HG03442 (cell line): ENCODE measurements around the gene ARPIN.
"Not testable (repeated sequence)": the region's sequence is repeated elsewhere in the genome, so short reads cannot be mapped to it uniquely, and the experiment has no call there.

Experiments
- ATAC-seq: cut with Tn5 transposase; IDR thresholded peaks from one replicate; pipeline ENCODE4 v1.9.1; 2021; ENCODE audit warnings: mild to moderate bottlenecking, moderate library complexity; ENCODE audit not compliant: unreplicated experiment

ARPIN gene

DNA sequence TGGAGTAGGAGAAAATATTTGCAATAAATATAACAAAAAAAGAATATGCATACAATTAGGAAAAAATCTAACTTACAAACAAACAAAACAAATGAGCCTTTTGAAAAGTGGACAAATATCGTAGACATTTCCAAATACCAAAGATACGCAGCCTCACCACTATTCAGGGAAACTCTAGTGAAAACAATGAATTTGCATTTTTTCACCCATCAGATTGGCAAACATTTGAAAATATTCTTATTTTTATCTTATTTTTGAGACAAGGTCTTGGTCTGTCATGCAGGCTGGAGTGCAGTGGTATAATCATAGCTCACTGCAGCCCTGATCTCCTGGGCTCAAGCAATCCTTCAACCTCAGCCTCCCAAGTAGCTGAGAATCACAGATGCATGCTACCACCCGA, 34.4 kb downstream of the ARPIN start:
- no peak for ATAC-seq

DNA sequence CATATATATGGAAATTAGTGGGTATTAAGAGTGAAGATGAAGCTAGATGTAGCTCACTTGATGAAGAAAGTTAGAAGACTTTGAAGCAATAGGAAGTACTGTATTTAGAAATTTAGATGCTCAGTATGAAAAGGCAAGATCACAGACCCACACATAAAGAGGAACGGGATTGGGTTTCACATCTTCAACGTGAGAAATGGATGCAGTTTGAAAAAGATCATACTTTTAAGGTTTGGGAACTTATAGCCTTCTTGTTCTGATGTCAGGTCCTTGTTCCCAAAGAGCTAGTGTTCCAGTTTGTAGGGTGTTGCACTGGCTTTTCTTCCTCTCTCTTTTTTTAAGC, 35.7 kb downstream of the ARPIN start:
- ATAC-seq, result no peak

DNA sequence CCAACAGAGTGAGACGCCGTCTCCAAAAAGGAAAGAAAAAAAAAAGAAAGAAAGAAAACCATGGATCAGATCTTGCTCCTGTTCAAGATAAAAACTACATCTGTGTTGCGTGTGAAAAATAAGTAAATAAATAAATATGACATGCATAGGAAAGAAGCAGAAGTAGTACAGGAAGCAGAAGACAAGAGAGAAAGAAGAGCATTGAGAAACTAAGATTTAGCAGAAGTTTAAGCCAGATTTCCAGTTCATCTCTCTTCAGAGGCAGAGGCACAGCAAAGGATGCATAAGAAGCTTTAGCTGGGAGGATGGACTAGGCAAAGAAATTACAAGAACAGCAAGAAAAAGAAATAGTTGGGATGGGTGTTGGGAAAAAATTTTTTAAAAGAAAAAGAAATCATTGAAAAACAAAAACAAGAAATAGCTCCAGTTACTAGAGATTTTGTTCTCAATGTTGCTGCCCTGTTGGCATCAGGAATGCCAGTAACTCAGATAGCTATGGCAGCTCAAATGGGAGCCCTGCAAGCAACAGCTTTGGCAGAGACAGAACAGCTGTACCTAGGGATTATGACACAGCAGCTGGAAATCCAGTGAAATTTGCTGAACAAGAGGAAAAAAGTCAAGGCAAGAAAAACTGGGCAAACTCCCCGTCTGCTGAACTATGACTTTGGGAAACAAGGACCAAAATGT, 36.2 kb downstream of the ARPIN start:
- no peak for ATAC-seq

DNA sequence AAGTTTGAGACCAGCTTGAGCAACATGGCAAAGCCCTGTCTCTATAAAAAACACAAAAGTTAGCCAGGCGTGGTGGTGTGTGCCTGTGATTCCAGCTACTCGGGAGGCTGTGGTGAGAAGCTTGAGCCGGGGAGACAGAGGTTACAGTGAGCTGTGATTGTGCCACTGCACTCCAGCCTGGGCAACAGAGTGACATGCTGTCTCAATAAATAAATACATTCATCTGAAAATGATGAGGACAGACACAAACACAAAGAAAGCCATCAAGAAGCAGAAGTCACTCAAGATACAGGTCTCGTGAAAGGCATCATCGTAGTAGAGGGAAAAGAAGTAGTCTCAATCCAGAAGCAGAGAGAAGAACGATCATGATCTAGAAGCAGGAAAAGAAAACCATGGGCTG, 37.0 kb downstream of the ARPIN start:
- no peak for ATAC-seq

DNA sequence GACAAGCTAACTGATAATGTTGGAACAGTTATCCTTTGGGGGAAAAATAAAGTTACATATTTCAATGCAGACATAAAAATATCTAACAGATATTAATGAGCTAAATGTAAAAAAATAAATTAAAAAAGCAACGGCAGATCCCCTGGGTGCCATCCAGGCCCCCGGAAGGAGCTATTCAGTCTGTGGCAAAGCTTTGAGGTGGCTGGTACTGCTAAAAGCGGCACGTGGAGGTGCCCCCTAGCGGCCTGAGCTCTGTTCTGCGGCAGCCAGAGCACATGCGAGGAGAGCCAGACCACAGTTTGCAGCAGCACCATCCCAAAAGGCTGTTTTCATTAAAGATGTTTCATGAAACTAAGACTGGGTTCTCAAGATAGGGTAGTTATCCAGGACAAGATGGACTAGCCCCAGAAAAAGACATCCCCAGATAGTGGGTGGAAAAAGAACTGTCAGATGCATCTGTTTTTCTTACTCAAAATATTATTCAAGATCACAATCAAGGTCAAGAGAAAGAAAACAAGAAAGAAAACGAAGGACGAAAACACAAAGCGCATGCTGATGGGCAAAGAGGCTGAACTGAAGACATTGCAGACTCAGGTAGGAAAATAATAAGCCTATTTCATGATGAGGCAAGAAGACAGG, 37.7 kb downstream of the ARPIN start:
- peak; percentile 63 for ATAC-seq

DNA sequence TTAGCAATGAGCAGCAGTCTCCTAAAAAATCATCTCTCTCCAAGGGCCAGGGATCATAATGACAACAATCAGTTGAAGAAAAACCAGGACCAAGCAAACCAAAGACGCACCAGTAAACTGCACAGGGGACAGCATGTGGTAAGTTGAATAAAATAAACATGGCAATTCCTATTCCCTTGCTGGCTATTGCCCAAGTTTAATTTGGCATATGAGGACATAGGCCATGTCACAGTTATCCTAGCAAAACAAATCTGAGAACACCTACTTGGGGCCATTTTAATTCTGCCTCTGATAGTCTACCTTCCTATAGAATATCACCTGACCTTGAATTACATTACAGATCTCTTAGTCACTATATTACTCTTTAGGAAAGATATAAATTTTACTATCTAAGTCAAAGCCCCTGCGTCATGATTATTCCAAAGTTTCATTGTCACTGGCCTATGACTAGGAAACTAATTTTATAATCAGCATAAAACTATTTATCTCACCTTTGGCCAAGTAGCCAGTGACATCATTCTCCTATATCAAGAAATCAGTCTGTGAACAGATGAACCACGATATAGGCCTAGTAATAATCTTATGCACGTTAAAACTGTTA, 42.0 kb downstream of the ARPIN start:
- no peak for ATAC-seq

DNA sequence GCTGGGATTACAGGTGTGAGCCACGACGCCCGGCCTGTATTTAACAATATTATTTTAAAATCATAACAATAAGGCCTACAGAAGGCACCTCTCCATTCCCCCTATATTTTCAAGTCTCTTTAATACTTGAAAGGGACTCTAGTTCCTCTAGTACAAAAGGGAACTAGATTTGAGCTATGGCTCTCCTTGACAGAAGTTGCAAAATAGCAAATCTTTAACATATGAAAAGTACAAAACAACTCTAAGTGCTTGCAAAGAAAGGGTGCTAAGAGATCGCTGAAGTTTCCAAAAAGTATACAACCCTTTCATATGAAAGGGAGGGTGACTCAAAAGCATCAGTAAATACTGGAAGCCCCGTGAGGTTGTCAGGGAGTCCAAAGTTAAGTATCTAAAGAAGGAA, 42.7 kb downstream of the ARPIN start:
- ATAC-seq, result no peak

DNA sequence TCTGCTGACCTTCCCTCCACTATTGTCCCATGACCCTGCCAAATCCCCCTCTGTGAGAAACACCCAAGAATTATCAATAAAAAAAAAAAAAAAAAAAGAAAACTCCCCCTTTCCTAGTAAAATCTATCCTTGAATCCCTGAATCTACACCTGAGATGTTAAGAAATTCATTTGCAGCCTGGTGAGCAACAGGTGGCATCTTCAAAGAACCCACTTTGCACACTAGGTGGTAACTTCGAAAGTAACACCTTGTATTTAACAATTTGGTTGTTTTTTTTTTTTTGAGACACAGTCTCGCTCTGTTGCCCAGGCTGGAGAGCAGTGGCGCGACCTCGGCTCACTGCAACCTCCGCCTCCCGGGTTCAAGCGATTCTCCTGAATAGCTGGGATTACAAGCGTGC, 43.3 kb downstream of the ARPIN start:
- ATAC-seq, result not testable (repeated sequence)

DNA sequence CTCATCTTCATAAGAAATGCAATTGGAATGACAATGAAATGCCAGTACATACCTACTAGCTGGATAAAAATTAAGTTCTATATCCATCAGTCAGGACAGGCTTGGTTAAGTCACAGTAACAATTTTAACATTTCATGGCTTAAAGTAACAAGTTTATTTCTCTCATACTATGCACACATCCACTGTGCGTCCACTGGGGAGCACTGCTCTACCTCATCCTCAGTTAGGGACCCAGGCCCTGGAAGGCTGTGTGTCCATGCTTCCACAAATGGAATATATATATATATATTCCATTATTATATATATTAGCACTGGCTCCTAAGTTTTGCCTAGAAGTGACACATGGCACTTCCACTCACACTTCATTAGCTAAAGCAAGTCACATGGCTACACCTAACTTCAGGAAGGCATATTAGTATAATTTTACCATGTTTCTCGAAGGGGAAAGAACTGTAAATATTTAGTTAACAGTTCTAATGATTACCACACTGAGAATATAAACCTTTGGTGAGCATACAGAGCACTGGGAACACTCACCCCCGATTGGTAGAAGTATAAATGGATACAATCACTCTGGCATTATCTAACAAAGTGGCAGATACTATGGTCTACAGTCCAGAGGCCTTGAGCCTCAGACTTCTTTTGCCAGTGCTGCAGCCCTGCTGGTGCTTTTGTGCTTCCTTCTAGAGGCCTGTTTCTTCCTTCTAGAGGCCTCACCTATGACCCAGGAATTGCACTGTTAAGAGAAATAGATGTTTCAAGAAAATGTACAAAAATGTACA, 47.6 kb downstream of the ARPIN start:
- ATAC-seq, result no peak

DNA sequence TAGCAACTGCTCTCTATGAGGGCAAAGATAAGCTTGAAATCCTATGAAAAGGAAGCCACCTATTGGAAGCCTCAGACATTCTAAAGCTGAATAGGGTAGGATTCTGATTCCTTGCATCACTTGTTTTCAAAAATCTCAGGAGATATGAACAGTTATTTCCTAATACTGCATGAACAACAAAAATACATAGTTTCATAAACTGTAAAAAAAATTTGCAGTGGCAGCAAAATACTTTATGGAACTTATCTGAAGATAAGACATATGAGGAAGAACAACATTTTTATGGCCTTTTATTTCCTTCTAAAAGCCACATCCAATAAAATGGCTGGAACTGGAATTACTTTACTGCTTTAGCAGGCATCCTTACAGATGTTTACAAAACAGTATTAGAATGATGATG, 48.8 kb downstream of the ARPIN start:
- ATAC-seq, result no peak

DNA sequence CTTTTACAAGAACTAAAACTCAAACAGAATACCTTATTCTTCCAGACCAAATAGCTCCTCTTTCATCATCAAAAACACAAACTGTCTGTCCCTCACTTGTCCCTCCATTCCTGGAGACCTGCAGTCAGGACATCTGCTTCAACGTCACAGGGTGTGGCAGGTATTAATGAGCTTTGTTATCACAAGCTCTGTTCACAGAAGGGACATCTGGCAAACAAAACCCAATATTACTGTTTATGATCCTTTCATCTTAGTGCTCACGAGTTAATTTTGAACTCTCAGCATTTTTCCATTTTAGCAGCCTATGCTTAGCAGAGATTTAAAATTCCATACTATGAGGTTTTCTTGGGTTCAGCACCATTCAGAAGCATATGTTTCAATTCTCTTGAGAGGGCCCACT, 51.9 kb downstream of the ARPIN start:
- ATAC-seq, result no peak

DNA sequence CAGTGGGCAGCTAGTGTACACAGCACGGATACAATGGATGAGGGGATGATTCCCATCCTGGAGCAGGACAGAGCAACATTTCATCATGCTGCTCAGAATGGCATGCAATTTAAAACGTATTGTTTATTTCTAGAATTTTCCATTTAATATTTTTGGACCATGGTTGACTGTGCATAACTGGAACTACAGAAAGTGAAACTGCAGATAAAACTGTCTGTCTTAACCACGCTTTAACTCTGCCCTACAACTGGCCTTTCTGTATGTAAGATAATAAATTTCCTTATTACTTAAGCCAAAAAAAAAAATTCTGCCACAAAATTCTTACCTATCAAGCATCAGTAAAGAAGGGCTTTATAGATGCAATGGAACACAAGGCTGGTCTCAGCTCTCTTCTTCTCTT, 52.3 kb downstream of the ARPIN start:
- no peak for ATAC-seq

DNA sequence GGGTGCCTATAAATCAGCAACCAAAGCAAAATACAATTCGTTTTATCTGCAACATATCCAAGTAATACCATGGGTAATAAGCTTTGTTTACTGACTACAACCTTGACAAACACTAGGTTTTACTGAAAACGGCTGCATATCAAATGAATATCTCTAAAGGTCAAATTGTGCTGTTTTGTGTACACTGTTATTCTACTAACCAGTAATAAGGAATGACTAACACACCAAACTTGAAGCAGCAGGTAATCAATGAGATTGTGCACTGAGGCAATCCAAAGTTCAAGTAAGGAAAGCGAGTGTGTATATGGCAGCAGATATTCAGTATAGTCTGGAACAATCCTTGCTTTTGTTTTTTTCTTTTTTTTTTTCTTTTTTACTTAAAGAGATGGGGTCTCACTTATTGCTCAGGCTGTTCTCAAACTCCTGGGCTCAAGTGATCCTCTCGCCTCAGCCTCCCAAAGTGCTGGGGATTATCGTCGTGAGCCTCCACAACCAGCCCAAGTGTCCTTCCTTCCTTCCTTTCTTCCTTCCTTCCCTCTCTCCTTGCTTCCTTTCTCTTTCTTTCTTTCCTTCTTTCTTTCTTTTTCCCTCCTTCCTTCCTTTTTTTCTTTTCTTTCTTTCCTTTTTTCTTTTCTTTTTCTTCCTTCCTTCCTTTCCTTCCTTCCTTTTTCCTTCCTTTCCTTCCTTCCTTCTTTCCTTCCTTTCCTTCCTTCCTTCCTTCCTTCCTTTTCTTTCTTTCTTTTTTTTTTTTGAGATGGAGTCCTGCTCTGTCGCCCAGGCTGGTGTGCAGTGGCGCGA, 53.9 kb downstream of the ARPIN start:
- no peak for ATAC-seq

DNA sequence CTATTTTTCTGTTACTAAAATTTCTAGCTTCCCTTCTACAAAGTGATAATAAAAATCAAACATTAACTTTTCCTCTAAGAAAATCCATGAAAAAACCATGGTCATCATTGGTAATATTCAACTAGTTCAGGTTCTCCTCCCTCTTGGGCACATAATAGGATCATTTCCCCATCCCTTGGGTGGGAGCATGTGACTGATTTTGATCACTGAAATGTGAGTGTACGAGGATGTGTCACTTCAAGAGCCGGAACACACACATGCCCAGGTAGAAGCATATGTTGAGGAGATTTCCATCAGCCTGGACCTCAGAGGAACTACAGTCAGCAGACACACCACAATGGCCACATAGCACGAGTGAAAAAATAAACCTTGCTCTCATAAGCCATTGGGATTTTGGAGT, 55.1 kb downstream of the ARPIN start:
- ATAC-seq, result no peak

DNA sequence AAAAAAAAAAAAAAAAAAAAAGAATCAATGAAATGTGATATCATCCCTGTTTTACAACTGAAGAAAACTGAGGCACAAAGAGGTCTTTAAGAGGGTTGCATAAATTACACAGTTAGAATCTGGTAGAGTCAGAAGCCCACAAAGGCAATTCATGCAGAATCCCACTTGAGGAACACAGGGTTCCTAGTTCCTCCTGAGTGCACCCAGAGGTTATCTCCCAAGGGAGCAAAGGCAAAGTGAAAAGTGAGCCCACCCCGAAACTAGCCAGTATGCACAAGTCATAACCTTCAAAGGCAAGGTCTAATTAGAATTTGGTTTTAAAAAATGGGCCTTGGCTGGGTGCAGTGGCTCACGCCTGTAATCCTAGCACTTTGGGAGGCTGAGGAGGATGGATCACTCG, 56.8 kb downstream of the ARPIN start:
- no peak for ATAC-seq

DNA sequence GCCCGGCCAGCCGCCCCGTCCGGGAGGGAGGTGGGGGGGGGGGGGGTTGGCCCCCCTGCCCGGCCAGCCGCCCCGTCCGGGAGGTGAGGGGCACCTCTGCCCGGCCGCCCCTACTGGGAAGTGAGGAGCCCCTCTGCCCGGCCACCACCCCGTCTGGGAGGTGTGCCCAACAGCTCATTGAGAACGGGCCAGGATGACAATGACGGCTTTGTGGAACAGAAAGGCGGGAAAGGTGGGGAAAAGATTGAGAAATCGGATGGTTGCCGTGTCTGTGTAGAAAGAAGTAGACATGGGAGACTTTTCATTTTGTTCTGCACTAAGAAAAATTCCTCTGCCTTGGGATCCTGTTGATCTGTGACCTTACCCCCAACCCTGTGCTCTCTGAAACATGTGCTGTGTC, 57.9 kb downstream of the ARPIN start:
- not testable (repeated sequence) for ATAC-seq

DNA sequence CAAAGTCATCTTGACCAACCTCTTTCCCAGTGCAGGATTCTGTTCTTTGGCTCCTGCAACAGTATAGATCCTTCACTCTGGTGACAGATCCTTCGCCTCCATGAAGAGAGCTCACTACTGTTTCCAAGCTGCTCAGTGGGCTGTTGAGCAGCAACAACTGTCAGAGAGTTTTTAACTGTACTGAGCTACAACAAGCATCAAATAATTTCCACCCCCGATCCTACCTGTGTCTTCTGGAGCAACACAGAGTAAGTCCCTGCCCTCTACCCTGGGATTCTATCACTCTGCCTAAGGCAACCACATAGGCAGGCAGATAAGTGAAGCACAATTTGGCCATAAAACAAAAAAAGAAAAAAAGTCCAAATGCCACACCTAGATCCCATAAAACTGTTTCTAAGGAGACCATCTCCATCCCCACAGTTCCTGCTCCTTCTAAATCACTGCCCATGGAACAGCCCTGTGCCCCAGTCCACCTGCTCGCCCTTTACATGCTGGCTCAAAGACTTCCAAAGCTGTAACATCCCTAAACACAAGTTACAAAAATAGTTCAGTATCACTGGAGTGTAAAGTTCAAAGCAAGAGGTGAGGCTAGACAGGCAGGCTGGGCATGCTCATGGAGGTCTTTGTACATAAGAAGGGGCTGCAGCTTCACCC, 60.3 kb downstream of the ARPIN start:
- ATAC-seq, result no peak

DNA sequence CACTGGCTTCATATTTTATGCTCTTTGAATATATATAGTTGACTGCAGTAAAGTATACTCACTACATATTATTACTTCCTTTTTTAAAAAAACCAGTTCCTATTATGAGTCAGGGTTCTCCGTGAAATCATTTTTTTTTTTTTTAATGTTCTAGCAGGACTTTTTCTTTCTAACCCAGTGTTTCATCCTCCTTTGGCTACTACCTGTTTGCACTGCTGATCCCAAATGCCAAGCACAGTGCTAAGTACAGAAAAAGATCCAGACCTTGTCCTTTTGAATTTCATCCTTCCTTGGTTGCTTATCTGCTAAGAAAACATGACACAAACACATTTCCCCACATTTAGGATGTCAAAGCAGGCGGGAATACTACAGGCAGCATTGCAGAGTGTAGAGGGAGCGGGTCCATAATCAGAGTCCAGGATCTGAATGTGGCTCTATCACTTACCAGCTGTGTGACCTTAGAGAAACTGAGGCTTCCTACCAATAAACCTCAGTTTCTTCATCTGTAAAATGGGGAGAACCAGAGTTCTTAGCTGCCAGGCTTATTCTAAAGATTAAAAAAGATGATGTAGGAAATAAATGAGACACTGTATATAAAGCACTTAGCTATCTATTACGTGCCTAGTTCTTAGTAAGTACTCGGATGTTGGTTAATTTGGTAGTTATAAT, 60.9 kb downstream of the ARPIN start:
- ATAC-seq, result peak; percentile 70

DNA sequence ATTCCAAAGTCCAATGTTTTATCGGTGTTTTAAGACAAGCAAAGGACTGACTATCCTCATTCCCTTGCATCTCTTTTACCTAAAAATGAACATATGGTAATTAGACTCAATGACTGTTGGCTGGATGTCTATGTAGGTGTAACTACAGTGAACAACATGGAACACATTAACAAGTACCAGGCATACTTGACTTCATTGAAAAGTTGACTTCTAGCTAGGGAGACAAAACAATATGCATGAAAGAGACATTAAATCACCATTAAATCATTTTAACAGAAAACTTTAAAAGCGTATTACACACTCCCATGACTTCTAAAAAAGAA, 63.8 kb downstream of the ARPIN start:
- no peak for ATAC-seq

DNA sequence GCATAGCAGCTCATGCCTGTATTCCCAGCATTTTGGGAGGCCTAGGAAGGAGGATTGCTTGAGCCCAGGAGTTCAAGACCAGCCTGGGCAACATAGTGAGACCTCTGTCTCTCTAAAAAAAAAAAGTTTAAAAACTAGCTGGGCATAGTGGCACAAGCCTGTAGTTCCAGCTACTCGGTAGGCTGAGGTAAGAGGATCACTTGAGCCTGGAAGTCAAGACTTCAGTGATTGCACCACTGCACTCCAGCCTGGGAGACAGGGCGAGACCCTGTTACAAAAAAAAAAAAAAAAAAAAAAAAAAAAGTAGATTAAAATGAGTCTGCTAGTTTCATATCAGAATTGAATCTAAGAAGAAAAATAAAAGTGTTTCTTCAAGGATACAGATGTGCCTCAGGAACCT, 65.7 kb downstream of the ARPIN start:
- ATAC-seq, result no peak
